ENCODE results near the gene FAM222A.

- TF ChIP-seq EZH2 (IDR thresholded peaks at IDR 0.05; ENCODE audit: low read depth): no peak
- TF ChIP-seq, protein P1, sequence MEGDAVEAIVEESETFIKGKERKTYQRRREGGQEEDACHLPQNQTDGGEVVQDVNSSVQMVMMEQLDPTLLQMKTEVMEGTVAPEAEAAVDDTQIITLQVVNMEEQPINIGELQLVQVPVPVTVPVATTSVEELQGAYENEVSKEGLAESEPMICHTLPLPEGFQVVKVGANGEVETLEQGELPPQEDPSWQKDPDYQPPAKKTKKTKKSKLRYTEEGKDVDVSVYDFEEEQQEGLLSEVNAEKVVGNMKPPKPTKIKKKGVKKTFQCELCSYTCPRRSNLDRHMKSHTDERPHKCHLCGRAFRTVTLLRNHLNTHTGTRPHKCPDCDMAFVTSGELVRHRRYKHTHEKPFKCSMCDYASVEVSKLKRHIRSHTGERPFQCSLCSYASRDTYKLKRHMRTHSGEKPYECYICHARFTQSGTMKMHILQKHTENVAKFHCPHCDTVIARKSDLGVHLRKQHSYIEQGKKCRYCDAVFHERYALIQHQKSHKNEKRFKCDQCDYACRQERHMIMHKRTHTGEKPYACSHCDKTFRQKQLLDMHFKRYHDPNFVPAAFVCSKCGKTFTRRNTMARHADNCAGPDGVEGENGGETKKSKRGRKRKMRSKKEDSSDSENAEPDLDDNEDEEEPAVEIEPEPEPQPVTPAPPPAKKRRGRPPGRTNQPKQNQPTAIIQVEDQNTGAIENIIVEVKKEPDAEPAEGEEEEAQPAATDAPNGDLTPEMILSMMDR (conservative IDR thresholded peaks at IDR 0.05): no peak
Observed at GRCh38 chr12:109783135-109783964, 69.7 kb downstream of the FAM222A start.

Measured in PC-9 (cell line).